Esophagus muscularis mucosa (tissue), 4 donors: ENCODE measurements around the gene MACROD2. TPM values are rescaled to one million over a fixed set of nuclear protein-coding genes. Genes with fewer than 3 reads are reported as not detected.

Experiments
- DNase-seq: peaks from one replicate; pipeline ENCODE4 v3.0.0-alpha.2; 2017; ENCODE audit errors: extremely low spot score
- H3K27ac ChIP-seq, 4 donors: fragments of 200-600 bp; sonication (generic); replicated peaks in 1 of 4; 1 replicate in 3 of 4; 2 replicates in 1 of 4; pipeline ENCODE4 v1.5.1; 2016 to 2019; ENCODE audit warnings: mild to moderate bottlenecking in 1 of 4
- H3K27me3 ChIP-seq, 4 donors: fragments of 200-600 bp; sonication (generic); one replicate each; pipeline versions ENCODE4 v1.5.1 to v1.6.0; 2016 to 2019
- H3K36me3 ChIP-seq, 4 donors: fragments of 200-600 bp; sonication (generic); one replicate each; pipeline ENCODE4 v1.5.1; 2016 to 2019
- H3K4me1 ChIP-seq, 4 donors: fragments of 200-600 bp; sonication (generic); one replicate each; pipeline ENCODE4 v1.5.1; 2016 to 2019
- H3K4me3 ChIP-seq, 4 donors: fragments of 200-600 bp; sonication (generic); 1 replicate in 2 of 4; 2 replicates in 2 of 4; pipeline ENCODE4 v1.5.1; 2016 to 2019; ENCODE audit warnings: mild to moderate bottlenecking in 4 of 4, moderate library complexity in 1 of 4
- H3K9me3 ChIP-seq, 4 donors: fragments of 200-600 bp; sonication (generic); 1 replicate in 3 of 4; 2 replicates in 1 of 4; pipeline ENCODE4 v1.5.1; 2016 to 2019
- EP300 ChIP-seq: sonication (generic); formaldehyde crosslinking; IDR thresholded peaks from one replicate; pipeline ENCODE4 v1.6.1; 2017; ENCODE audit warnings: antibody characterized with exemption
- POLR2A ChIP-seq: fragments of 450-650 bp; IDR thresholded peaks from one replicate; pipeline ENCODE4 v1.6.1; 2017; ENCODE audit warnings: antibody characterized with exemption, moderate library complexity, mild to moderate bottlenecking, low read depth
- POLR2AphosphoS5 ChIP-seq, 2 donors: sonication (generic); formaldehyde crosslinking; IDR thresholded peaks; one replicate each; pipeline ENCODE4 v1.6.1; 2017; ENCODE audit warnings: antibody characterized with exemption in 2 of 2
- WGBS: methylation state at CpG from one replicate; pipeline ENCODE4 v1.1.5; 2018; 5-methylcytosine and 5-hydroxymethylcytosine counted together
- intact Hi-C: fragments of 100-400 bp; cut with DNase I; formaldehyde crosslinking; loops from one replicate; pipeline ENCODE4 v1.15.1; 2023
- total RNA-seq, 4 donors: library from RNA; depleted of rRNA; stranded (reverse); fragments of >200 nt; gene quantifications; one replicate each; pipeline versions ENCODE4 v1.1.0 to v1.2.1, GENCODE V29; 2016
- TF ChIP-seq, protein P1 (sequence below), 3 experiments: fragments of 200-600 bp in 2 of 3; fragments of 450-650 bp in 1 of 3; sonication (generic) in 2 of 3; IDR thresholded peaks; one replicate each; pipeline ENCODE4 v1.5.1; 2017 to 2019; ENCODE audit warnings: antibody characterized with exemption in 3 of 3, mild to moderate bottlenecking in 2 of 3, moderate library complexity in 1 of 3

MACROD2 gene
- total RNA-seq, 4 donors from 2014 or later: 1.4 to 3.6 (median 2.6) TPM

- Histone ChIP-seq H3K36me3 (no peaks in the 10 kb centered on the region), H3K9me3 (no peaks in the 10 kb centered on the region), H3K4me3 (no peak overlapping the region), H3K27ac (no peak overlapping the region), H3K4me1 (no peaks in the 10 kb centered on the region), H3K27me3 (no peaks in the 10 kb centered on the region)
- 78% methylated on average over 2 of the region's 2 CpGs for WGBS
- no peak for TF ChIP-seq POLR2A
- TF ChIP-seq, protein P1, sequence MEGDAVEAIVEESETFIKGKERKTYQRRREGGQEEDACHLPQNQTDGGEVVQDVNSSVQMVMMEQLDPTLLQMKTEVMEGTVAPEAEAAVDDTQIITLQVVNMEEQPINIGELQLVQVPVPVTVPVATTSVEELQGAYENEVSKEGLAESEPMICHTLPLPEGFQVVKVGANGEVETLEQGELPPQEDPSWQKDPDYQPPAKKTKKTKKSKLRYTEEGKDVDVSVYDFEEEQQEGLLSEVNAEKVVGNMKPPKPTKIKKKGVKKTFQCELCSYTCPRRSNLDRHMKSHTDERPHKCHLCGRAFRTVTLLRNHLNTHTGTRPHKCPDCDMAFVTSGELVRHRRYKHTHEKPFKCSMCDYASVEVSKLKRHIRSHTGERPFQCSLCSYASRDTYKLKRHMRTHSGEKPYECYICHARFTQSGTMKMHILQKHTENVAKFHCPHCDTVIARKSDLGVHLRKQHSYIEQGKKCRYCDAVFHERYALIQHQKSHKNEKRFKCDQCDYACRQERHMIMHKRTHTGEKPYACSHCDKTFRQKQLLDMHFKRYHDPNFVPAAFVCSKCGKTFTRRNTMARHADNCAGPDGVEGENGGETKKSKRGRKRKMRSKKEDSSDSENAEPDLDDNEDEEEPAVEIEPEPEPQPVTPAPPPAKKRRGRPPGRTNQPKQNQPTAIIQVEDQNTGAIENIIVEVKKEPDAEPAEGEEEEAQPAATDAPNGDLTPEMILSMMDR (IDR thresholded peaks at IDR 0.05): no peak
- TF ChIP-seq POLR2AphosphoS5 (IDR thresholded peaks at IDR 0.05): no peak
- no peak for TF ChIP-seq EP300
- intact Hi-C loops: no loop called here
- no peak for DNase-seq
These were observed 1598.9 kb downstream of the MACROD2 start for GRCh38 chr20:15594158-15594695.

DNA sequence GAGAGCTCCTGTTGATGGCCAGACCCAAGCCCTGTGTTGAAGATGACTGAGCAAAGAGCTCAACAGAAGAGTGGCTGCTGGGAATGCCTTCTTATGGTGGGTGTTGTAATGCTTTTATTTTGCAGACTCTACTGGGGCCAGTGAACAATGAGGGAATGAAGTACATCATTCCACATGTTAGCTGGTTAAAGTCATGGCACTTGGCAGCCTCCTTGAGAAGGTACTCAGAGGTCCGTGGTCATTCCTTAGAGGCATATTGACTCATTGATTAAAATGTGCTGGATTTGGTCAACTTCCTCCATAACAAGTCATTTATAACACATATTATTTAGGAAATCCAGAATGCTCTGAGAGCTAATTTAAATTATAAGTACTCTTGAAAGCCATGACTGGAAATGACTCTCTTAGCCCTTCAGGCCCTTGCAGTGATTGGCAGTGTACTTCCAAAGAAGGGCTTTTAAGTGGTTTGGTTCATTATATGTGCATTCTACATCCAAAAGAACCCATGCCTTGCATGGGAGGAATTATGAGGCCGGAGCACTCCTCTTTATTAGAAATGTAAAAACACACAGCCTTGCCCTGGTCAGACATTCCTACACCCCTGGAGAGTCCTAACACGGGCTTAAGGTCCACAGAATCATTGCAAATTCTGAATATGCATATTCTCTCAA, 1601.0 kb downstream of the MACROD2 start:
- no peaks in the 10 kb centered on the region for H3K27me3 ChIP-seq
- 83% methylated on average over 3 of the region's 3 CpGs for WGBS
- H3K36me3 ChIP-seq: no peaks in the 10 kb centered on the region
- H3K4me1 ChIP-seq: no peaks in the 10 kb centered on the region
- H3K4me3 ChIP-seq: no peak overlapping the region
- no peak overlapping the region for H3K27ac ChIP-seq
- DNase-seq: no peak
- intact Hi-C loops: no loop called here
- H3K9me3 ChIP-seq: no peaks in the 10 kb centered on the region
- no peak for TF ChIP-seq EP300
- no peak for TF ChIP-seq POLR2A
- no peak for TF ChIP-seq POLR2AphosphoS5 (IDR thresholded peaks at IDR 0.05)
- TF ChIP-seq, protein P1 (IDR thresholded peaks at IDR 0.05): no peak

DNA sequence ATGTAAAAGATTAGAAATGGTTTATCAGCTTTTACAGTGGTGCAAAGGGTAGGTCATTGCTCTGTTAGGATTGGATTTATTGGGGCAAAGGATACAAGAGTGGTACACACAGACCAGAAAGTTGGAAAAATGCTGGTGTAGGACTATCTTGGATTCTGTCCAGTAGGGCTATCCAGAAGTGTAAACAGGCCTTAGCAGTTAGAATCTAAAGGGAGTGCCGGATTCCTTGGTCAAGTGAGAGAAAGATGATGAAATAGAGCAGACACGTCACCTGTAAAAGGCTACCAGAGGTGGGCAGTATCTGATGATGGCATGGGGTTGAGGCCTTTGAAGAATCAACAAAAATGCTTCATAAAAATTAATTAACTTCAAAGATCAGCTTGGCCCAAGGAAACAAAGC, 1602.0 kb downstream of the MACROD2 start:
- H3K4me3 ChIP-seq: no peak overlapping the region
- DNase-seq: no peak
- no peaks in the 10 kb centered on the region for H3K27me3 ChIP-seq
- intact Hi-C loops: no loop called here
- no peaks in the 10 kb centered on the region for H3K36me3 ChIP-seq
- WGBS: 83% methylated on average over 2 of the region's 2 CpGs
- no peak overlapping the region for H3K27ac ChIP-seq
- H3K9me3 ChIP-seq: no peaks in the 10 kb centered on the region
- TF ChIP-seq, protein P1 (IDR thresholded peaks at IDR 0.05): no peak
- no peak for TF ChIP-seq EP300
- no peak for TF ChIP-seq POLR2A
- no peak for TF ChIP-seq POLR2AphosphoS5 (IDR thresholded peaks at IDR 0.05)
- H3K4me1 ChIP-seq: no peaks in the 10 kb centered on the region

GRCh38 chr20:15599961-15600360, 1604.6 kb downstream of the MACROD2 start:
- H3K9me3 ChIP-seq: no peaks in the 10 kb centered on the region
- H3K4me3 ChIP-seq: no peak overlapping the region
- intact Hi-C loops: no loop called here
- no peaks in the 10 kb centered on the region for H3K4me1 ChIP-seq
- no peaks in the 10 kb centered on the region for H3K27me3 ChIP-seq
- WGBS: 95% methylated on average over 2 of the region's 2 CpGs
- H3K36me3 ChIP-seq: no peaks in the 10 kb centered on the region
- no peak overlapping the region for H3K27ac ChIP-seq
- TF ChIP-seq, protein P1 (IDR thresholded peaks at IDR 0.05): no peak
- TF ChIP-seq POLR2A (no peak), EP300 (no peak), POLR2AphosphoS5 (IDR thresholded peaks at IDR 0.05) (no peak)
- no peak for DNase-seq

DNA sequence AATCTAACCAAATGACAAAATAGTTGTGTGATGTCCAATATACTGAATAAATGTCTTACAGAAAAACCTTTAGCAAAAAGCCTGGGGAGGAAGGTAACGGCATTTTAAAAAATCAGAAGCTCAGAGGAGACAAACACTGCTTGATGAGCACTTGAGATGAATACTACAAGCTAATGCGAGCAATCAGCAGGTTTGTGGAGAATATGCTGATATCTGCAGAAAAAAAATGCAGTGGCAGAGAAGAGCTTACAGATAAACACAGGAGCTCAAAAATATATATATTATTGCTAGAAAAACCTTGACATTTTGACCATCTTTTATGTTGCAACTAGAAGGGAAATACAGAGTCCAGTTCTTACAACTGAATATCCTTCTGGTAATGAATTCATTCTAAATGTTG, 1605.2 kb downstream of the MACROD2 start:
- 96% methylated on average over 2 of the region's 2 CpGs for WGBS
- H3K4me3 ChIP-seq: no peak overlapping the region
- intact Hi-C loops: no loop called here
- no peak overlapping the region for H3K27ac ChIP-seq
- H3K4me1 ChIP-seq: no peaks in the 10 kb centered on the region
- no peaks in the 10 kb centered on the region for H3K36me3 ChIP-seq
- TF ChIP-seq, protein P1 (IDR thresholded peaks at IDR 0.05): no peak
- TF ChIP-seq POLR2A (no peak), EP300 (no peak), POLR2AphosphoS5 (IDR thresholded peaks at IDR 0.05) (no peak)
- DNase-seq: no peak
- no peaks in the 10 kb centered on the region for H3K27me3 ChIP-seq
- H3K9me3 ChIP-seq: no peaks in the 10 kb centered on the region
